GM06990 (cell line): ENCODE measurements around the gene COL10A1.

ENCODE experiments used
- DNase-seq: peaks from one replicate; pipeline ENCODE4 v3.0.0-alpha.2; 2011; ENCODE audit not compliant: insufficient read length; ENCODE audit errors: extremely low read depth
- H3K27me3 ChIP-seq: replicated peaks from 2 replicates; pipeline ENCODE4 v1.6.0; 2011; ENCODE audit warnings: low read length; ENCODE audit not compliant: control insufficient read depth, insufficient read depth
- H3K36me3 ChIP-seq: 2 replicates; pipeline ENCODE4 v1.5.1; 2011; ENCODE audit warnings: low read length; ENCODE audit not compliant: control insufficient read depth, insufficient read depth
- H3K4me3 ChIP-seq: replicated peaks from 2 replicates; pipeline ENCODE4 v1.5.1; 2011; ENCODE audit warnings: low read depth, mild to moderate bottlenecking, control low read depth, low read length
- CTCF ChIP-seq: IDR thresholded peaks from 2 replicates; pipeline ENCODE4 v1.5.1; 2011; ENCODE audit warnings: low read length, control low read depth, mild to moderate bottlenecking, inconsistent platforms; ENCODE audit not compliant: insufficient read depth, poor library complexity, severe bottlenecking

COL10A1 gene

GRCh38 chr6:116120430-116120829 is 5.5 kb downstream of the COL10A1 start:
- H3K36me3 ChIP-seq, result peaks cover 12% of the 10 kb centered on the region
- no peak for TF ChIP-seq CTCF

GRCh38 chr6:116118608-116119007 is 7.3 kb downstream of the COL10A1 start:
- peaks cover 18% of the 10 kb centered on the region for H3K36me3 ChIP-seq

More at GRCh38 chr6:116120430-116120829, 5.5 kb downstream of the COL10A1 start:
- Histone ChIP-seq H3K27me3 (no peaks in the 10 kb centered on the region), H3K4me3 (no peak overlapping the region)
- DNase-seq, result no peak

DNA sequence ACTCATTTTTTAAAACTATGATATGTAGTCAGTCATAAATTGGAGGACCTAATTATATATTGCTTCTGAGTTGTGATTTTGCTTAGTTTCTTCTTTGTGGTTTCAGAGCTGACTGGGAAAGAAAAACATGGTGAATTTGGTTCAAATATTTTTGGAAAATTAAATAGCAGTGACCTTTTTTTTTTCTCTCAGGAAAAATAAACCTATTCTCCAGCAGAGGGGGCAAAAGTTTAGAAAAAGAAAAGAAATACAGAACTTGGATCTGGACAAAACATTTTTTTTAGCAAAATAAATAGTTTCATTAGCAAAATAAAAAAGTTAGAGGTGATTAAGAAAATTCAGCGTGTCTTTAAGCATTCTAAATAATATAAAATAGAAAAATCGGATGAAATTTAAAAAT is 10.2 kb downstream of the COL10A1 start:
- TF ChIP-seq CTCF, result peak; percentile 19
- DNase-seq, result no peak
- no peak overlapping the region for H3K4me3 ChIP-seq
- H3K36me3 ChIP-seq, result peaks cover 15% of the 10 kb centered on the region
- no peaks in the 10 kb centered on the region for H3K27me3 ChIP-seq

More at GRCh38 chr6:116118608-116119007, 7.3 kb downstream of the COL10A1 start:
- no peak for DNase-seq
- TF ChIP-seq CTCF, result no peak
- Histone ChIP-seq H3K27me3 (no peaks in the 10 kb centered on the region), H3K4me3 (no peak overlapping the region)

DNA sequence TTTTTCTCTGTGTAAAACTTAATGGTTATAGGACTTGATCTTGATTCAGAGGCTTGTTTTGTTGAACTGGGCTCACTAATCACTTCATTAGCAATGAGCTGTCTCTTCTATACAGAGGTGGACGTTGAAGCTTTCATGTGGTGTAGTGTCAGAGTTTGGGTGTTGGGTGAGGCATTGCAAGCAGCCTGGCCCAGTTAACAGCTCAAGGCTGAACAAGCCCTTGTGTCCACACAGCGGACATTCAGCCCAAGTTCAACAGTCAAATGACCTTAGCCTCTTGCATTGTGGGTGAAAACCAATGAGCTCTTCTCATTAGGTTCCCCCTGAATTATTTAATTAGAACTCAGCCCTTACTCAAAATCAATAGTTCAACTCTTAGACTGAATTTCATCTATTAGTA is 12.5 kb downstream of the COL10A1 start:
- Histone ChIP-seq H3K27me3 (no peaks in the 10 kb centered on the region), H3K36me3 (peaks cover 23% of the 10 kb centered on the region), H3K4me3 (no peak overlapping the region)
- no peak for DNase-seq
- TF ChIP-seq CTCF, result no peak

- Histone ChIP-seq H3K36me3 (peaks cover 19% of the 10 kb centered on the region), H3K27me3 (no peaks in the 10 kb centered on the region), H3K4me3 (no peak overlapping the region)
- no peak for DNase-seq
- TF ChIP-seq CTCF, result peak; percentile 77
These were observed 14.1 kb downstream of the COL10A1 start for GRCh38 chr6:116111552-116112528.
